Activated T-cell treated with anti-CD3 and anti-CD28 coated beads, Interleukin-2, amount 50 U/mL, for 4 hours (primary cell): ENCODE results near the gene ZNF516. TPM values are rescaled to one million over a fixed set of nuclear protein-coding genes. Genes with fewer than 3 reads are reported as not detected.
A peak's percentile ranks its signal among the peaks of the same experiment; 100 is the strongest.

ENCODE experiments used
- ATAC-seq, 2 donors: fragments of 200-7000 bp; cut with Tn5 transposase; one replicate each; pipeline ENCODE4 v1.10.0; 2021
- DNase-seq: peaks from one replicate; pipeline ENCODE4 v3.0.0-alpha.2; 2020
- H3K27me3 Mint-ChIP-seq: one replicate; pipeline ENCODE4 v1.8.0; 2021; ENCODE audit warnings: low read depth, mixed read lengths
- H3K36me3 Mint-ChIP-seq: one replicate; pipeline ENCODE4 v1.8.0; 2022; ENCODE audit warnings: mixed read lengths; ENCODE audit not compliant: insufficient read depth
- H3K4me1 Mint-ChIP-seq: one replicate; pipeline ENCODE4 v1.8.0; 2021; ENCODE audit warnings: low read depth, mixed read lengths
- H3K4me3 Mint-ChIP-seq: one replicate; pipeline ENCODE4 v1.8.0; 2021; ENCODE audit warnings: mild to moderate bottlenecking, moderate library complexity, mixed read lengths
- H3K9me3 Mint-ChIP-seq: one replicate; pipeline ENCODE4 v1.8.0; 2021; ENCODE audit warnings: mixed read lengths
- total RNA-seq, 3 donors: library from RNA; stranded (reverse); gene quantifications; one replicate each; pipeline ENCODE4 v1.2.1, GENCODE V29; 2021

Gene ZNF516
- total RNA-seq, 3 donors from 2014 or later, result 3.0 to 4.3 (median 4.0) TPM

DNA sequence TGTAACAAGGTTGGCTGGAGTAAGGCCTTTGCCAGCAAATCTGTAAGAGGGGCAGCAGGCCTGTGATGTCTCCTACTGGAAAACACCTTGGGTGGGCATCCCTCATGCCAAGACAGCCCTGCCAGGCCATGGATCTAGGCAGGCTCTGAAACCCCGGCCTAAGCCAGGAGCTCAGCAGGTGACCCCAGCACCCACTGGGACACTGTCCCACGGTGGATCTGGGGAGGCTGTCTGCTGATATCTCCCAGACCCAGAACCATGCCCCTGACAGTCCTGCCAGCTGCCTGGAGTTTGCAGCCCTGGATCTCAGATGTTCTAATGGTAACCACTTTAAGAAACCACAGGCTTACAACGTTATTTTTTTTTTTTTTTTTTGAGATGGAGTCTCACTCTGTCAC lies 117.7 kb downstream of the ZNF516 start:
- H3K27me3 Mint-ChIP-seq, result no peaks in the 10 kb centered on the region
- peaks cover 52% of the 10 kb centered on the region for H3K4me1 Mint-ChIP-seq
- H3K36me3 Mint-ChIP-seq, result peaks cover 2% of the 10 kb centered on the region
- no peak overlapping the region for H3K4me3 Mint-ChIP-seq
- DNase-seq (no peak), ATAC-seq (no peak)
- H3K9me3 Mint-ChIP-seq, result peaks cover 3% of the 10 kb centered on the region

DNA sequence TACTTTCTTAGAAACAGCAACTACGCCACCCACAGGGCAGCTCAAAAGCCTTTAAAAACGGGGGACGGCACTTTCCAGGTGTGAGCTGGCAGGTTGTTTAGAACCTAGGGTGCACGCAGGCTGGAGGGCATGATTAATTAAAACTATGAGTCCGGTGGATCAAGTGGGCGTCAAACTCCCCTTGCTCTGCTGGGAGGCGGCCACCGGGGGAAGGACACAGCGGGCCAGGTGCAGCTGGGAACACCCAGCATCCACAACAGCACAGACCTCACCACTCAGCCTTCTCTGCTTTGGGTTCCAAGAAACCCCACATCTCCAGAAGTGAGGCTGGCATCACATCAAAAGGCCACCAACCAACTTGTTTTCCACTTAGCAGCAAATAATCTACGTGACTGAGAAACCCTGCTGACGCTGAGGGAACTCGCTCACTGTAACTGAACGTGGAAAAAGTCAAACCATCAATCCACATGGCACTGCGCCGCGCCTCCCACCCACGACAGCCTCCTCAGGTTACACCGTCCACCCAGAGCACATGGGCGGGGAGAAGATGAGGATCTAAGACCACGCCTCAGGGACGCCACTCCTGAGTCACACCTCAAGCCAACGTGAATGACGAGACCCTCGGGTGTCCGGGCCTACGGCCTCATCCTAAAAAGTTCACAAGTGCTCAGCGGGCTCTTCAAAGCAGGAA lies 118.2 kb downstream of the ZNF516 start:
- H3K27me3 Mint-ChIP-seq, result no peaks in the 10 kb centered on the region
- peak; percentile 4 to 55 for ATAC-seq
- peaks cover 52% of the 10 kb centered on the region for H3K4me1 Mint-ChIP-seq
- DNase-seq, result no peak
- H3K4me3 Mint-ChIP-seq, result no peak overlapping the region
- H3K36me3 Mint-ChIP-seq, result peaks cover 2% of the 10 kb centered on the region
- peaks cover 3% of the 10 kb centered on the region for H3K9me3 Mint-ChIP-seq

DNA sequence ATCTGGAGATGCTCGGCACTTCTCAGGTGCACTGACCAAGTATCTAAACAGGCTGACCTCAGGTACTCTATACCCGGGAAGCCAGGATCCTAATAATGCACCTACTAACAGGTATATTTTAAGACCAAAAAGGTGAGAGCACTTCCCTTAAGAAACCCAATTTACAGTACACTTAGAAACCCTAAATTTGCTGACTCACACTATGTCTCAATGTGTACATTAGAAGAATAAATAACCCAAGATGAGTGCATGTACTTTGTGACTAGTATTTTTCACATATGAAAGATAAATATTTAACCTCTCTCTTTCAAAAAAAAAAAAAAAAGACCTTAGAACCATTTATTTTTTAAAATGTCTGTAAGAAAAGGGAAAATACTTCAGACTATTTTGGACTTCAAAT lies 118.8 kb downstream of the ZNF516 start:
- H3K4me1 Mint-ChIP-seq, result peaks cover 52% of the 10 kb centered on the region
- H3K4me3 Mint-ChIP-seq, result peak overlapping the region; percentile 20
- ATAC-seq (no peak), DNase-seq (no peak)
- no peaks in the 10 kb centered on the region for H3K27me3 Mint-ChIP-seq
- peaks cover 2% of the 10 kb centered on the region for H3K36me3 Mint-ChIP-seq
- H3K9me3 Mint-ChIP-seq, result peaks cover 3% of the 10 kb centered on the region

DNA sequence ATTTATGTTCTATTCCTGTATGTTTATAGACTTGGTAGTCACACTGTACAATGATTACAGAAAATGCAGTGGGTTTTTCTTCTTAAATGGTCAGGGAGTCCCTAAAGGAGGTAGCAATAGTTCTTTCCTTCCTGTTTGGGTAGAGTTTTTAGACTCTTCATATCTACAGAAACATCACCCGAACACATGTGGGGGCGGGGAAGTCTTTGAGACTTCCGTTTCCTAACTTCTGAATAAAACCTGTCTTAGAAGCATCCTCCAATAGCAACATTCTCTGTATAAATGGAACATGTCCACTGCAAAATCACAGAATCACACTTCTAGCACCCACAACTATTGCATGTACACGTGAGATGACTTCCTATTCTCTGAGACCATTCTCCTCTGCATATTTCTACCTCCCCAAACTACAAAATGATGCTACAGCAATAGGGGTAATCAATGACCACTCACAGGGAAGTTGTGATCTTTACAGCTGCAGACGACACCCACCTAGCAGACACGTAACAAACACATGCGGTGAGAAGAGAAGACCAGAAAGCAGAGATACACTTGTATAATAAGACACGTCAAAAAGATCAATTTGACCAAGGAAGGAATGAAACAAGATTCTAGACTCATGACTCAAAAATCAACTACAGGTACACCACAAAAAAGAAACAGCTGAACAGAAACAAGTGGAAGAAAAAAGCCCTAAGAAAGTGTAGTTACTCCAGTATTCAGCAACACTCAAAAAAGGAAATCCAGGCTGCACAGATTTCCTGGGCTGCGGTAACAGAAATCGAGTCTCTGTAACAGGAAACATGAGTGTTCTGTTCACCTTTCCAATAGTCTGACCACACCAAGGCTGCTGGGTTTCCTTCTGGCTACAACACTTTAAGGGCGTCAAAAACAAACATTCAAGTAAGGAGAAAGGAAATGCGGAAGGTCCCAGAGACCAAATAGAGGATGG lies 120.4 kb downstream of the ZNF516 start:
- H3K27me3 Mint-ChIP-seq, result no peaks in the 10 kb centered on the region
- H3K4me3 Mint-ChIP-seq, result peak overlapping the region; percentile 17
- peaks cover 52% of the 10 kb centered on the region for H3K4me1 Mint-ChIP-seq
- DNase-seq (no peak), ATAC-seq (peak; percentile 81 to 82)
- H3K36me3 Mint-ChIP-seq, result peaks cover 6% of the 10 kb centered on the region
- H3K9me3 Mint-ChIP-seq, result peaks cover 3% of the 10 kb centered on the region

DNA sequence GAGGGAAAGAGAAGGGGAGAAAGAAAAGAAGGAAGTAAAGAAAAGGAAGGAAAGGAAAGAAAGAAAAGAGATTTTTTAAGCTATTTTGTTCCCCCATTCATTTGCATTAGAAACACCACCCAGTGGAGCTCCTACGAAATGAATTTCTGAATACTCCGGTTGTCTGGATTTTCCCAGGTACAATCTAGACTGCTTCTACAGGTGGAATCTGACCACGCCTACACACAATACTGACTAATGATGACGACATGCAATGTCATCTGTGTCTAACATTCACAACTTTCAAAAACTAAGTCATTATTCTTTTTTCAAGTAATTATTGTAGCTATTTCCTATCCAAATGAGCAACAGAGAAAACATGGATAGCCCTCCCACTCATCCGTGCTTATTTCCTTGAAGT lies 121.7 kb downstream of the ZNF516 start:
- DNase-seq, result no peak
- Mint-ChIP-seq H3K4me1 (peaks cover 52% of the 10 kb centered on the region), H3K9me3 (peaks cover 3% of the 10 kb centered on the region), H3K36me3 (peaks cover 8% of the 10 kb centered on the region), H3K4me3 (no peak overlapping the region), H3K27me3 (no peaks in the 10 kb centered on the region)
- no peak for ATAC-seq

DNA sequence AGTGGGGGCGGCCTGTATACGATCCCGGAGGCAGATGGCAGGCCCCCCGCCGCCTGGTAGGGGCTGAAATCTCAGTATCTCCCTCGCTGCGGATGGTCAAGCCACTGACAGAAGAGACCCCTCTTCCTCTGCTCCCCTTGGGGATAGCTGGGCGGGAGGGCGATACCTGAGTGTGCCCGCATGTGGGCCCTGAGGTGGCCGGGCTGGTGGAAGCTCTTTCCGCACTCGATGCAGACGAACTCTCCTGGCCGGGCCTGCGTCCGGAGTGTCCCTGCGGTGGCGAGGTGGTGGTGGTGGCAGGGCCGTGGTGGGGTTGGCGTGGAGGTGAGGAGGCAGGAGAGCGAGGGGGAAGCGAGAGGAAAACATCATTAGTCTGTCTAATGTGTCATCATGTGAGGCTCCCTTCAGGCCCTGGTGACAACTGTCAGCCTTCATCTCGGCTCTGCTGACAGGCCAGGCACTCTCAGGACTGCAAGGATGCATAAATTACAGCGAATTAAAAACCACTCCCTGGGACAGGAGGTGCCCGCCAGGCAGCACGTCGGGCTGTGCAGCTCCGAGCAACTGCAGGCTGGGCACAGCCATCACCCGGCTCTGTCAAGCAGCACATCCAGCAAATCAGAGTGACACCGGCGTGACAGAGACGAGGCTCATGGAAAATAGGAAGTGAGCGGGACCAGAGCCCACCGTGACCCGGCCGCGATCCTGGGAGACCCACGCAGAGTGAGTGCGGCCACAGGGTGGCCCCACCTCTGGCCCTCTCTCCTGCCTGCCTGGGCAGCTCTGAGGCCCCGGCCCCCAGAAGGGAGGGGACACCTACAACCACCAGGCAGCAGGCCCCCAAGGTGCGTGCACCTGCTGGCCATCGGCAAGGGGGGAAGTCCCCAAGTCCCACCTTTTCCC lies 123.5 kb downstream of the ZNF516 start:
- Mint-ChIP-seq H3K4me1 (peaks cover 40% of the 10 kb centered on the region), H3K27me3 (no peaks in the 10 kb centered on the region), H3K9me3 (peaks cover 3% of the 10 kb centered on the region), H3K4me3 (no peak overlapping the region), H3K36me3 (peaks cover 8% of the 10 kb centered on the region)
- ATAC-seq (no peak), DNase-seq (no peak)

DNA sequence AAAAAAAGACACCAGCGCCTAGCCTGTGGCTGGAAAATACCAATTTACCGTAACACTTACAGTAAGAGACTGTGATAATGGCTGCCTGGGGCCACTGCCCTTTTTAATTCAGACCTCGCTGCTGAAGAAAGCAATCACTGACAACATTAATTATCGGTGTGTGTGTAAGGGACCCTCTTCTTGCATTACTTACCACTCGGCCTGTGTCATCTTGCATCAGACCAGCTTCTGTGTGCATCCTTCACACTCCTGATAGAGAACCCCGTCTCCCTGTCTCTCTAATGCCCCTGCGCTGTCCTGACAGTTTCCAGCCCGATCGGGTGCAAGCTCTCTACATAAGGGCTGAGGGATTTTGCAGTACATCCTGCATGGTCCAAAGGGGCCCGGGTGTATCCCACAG lies 124.4 kb downstream of the ZNF516 start:
- ATAC-seq (no peak), DNase-seq (no peak)
- no peaks in the 10 kb centered on the region for H3K27me3 Mint-ChIP-seq
- H3K9me3 Mint-ChIP-seq, result peaks cover 3% of the 10 kb centered on the region
- peaks cover 10% of the 10 kb centered on the region for H3K36me3 Mint-ChIP-seq
- peaks cover 32% of the 10 kb centered on the region for H3K4me1 Mint-ChIP-seq
- H3K4me3 Mint-ChIP-seq, result no peak overlapping the region

DNA sequence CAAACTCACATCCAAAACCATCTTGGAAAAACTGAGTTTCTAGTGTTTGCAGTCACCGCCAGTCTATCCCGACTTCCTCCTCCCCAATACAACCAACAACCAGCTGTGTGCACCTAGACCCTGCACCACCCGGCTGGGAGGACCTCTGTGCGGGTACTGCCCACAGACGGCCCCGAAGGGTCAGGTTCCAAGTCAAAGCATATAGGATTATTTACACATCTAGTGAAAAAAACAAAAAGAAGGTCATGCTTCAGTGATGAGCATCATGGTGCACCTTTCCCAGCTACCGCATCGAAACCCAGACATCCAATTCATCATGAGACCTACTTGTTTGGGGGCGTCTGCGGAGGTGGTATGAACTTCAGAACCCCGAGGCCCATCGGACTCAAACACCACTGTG lies 124.8 kb downstream of the ZNF516 start:
- Mint-ChIP-seq H3K9me3 (peaks cover 3% of the 10 kb centered on the region), H3K27me3 (no peaks in the 10 kb centered on the region), H3K36me3 (peaks cover 10% of the 10 kb centered on the region), H3K4me3 (no peak overlapping the region), H3K4me1 (peaks cover 28% of the 10 kb centered on the region)
- ATAC-seq (no peak), DNase-seq (no peak)

DNA sequence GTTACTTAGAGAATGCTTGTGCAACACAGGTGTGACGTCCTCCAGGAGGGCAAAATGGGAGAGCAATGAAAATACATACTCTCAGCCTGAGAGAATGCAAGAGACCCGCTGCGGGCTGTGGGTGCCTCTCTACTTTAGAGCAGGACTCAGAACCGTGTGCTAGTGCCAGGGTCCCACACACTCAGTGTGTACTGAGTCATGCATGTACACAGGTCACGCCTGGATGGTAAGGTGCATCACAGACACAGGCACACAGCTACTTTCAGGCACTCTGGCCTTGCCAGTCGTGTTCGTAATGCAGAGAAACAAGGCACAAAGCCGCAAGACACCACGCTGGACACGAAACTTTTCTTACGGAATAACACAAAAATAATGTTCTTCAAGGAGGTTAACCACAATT lies 125.3 kb downstream of the ZNF516 start:
- peaks cover 24% of the 10 kb centered on the region for H3K4me1 Mint-ChIP-seq
- H3K4me3 Mint-ChIP-seq, result no peak overlapping the region
- DNase-seq, result no peak
- H3K27me3 Mint-ChIP-seq, result no peaks in the 10 kb centered on the region
- H3K9me3 Mint-ChIP-seq, result no peaks in the 10 kb centered on the region
- H3K36me3 Mint-ChIP-seq, result peaks cover 10% of the 10 kb centered on the region
- no peak for ATAC-seq

DNA sequence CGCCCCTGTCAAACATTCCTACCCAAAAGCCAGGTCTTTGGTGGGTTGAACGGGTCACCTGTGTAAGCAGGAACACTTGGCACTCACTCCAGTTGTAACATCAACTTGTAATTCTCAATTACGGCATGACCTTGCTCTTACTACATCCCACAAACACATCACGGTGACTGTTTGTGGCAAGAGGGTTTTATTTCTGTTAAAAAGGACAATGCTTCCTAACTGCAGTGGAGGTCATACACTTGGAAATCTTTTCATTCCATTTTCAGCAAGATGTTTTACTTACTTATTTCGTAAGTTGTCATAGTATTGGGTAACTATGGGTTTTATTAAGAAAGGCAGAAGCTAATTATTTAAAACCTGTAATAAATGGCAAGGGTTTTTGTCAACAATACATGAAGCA lies 126.1 kb downstream of the ZNF516 start:
- no peak for ATAC-seq
- peaks cover 23% of the 10 kb centered on the region for H3K4me1 Mint-ChIP-seq
- H3K4me3 Mint-ChIP-seq, result no peak overlapping the region
- peaks cover 10% of the 10 kb centered on the region for H3K36me3 Mint-ChIP-seq
- DNase-seq, result no peak
- H3K9me3 Mint-ChIP-seq, result no peaks in the 10 kb centered on the region
- no peaks in the 10 kb centered on the region for H3K27me3 Mint-ChIP-seq

DNA sequence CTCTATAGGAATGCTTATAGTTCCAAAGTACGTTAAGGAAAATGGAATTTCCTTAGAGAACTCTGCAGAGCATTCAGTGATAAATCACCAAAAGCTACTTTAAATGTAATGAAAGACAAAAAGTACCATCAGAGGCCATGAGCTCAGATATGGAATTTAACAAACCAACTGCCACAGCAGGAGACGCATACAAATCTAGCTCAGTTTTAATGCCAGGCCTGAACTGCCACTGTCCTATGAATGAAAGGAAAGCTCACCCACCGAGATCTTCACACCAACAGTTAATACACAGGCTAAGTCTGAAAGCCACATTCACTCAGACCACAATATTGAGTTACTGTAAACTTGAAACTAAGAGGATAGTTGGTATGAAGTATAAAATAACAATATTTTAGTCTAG lies 126.8 kb downstream of the ZNF516 start:
- H3K9me3 Mint-ChIP-seq, result no peaks in the 10 kb centered on the region
- DNase-seq, result no peak
- H3K36me3 Mint-ChIP-seq, result peaks cover 10% of the 10 kb centered on the region
- ATAC-seq, result no peak
- peaks cover 19% of the 10 kb centered on the region for H3K4me1 Mint-ChIP-seq
- no peak overlapping the region for H3K4me3 Mint-ChIP-seq
- H3K27me3 Mint-ChIP-seq, result no peaks in the 10 kb centered on the region

DNA sequence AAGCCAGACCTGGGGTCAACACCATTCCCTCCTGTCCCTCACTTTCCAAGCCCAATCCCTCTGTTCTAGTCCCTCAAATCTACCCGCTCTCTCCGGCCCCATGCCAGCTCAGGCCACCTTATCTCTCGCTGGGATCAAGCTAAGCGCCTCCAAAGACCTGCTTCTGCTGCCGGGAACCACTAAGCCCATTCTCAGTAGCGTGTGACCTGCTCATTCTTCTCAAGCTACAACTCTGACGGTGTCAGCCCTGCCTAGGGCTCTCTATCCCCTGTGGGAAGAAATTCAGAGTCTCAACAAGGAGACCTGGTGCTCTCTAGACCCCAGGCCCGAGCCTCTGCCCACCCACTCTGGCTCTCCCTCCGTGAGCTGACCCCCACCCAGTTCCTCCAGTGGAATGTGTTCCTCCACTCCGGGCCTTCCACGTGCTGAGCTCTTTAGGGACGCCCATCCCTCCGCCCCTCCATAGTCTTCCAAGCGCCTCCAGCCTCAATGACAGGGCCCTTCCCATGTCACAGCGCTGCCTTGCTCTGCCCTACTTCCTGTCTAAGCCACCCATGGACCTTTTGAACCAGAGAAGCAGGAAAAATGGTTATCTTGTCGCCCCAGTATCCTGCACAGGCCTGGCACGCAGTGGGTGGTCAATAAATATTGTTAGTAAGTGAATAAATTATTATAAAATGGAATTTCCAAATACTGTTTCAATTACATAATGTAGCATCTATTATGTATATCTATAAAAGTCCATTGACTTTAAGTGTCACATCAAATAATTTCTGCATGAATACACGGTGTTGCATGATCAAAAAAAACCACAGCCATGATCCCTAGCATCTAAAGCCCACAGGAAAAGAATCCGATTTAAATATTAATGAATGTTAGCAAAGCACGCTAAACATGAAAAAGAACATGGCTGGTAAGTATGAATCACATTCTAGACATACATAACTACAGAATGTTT lies 127.6 kb downstream of the ZNF516 start:
- no peak for ATAC-seq
- Mint-ChIP-seq H3K36me3 (peaks cover 10% of the 10 kb centered on the region), H3K9me3 (no peaks in the 10 kb centered on the region), H3K4me1 (peaks cover 12% of the 10 kb centered on the region), H3K4me3 (no peak overlapping the region), H3K27me3 (no peaks in the 10 kb centered on the region)
- no peak for DNase-seq

DNA sequence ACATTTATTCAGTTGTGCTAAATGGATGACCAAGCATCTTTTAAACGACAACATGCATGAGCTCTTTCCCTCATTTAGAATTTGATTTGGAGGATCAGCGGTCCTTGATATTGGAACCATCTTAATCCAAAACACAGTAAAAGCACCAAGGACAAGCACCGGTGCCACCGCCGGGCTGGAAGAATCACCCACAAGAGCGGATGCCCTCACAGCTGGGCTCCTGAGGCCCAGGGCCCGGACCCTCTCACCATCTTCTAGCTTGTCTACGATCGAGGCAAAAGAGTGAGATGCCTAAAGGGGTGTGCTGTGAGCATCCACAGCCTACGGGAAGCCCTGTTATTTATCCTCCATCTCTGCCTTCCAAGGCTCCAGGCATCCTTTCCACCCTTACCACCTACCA lies 129.5 kb downstream of the ZNF516 start:
- Mint-ChIP-seq H3K27me3 (no peaks in the 10 kb centered on the region), H3K4me1 (peaks cover 12% of the 10 kb centered on the region), H3K36me3 (peaks cover 8% of the 10 kb centered on the region), H3K4me3 (no peak overlapping the region), H3K9me3 (no peaks in the 10 kb centered on the region)
- DNase-seq (no peak), ATAC-seq (no peak)
